ENCODE measurements around the gene PITPNM3. TPM values are rescaled to one million over a fixed set of nuclear protein-coding genes. Genes with fewer than 3 reads are reported as not detected.

PITPNM3 gene
- total RNA-seq, 1 donor from 2014 or later, result 15.6 TPM

- Histone ChIP-seq H3K9me3 (no peaks in the 10 kb centered on the region), H3K4me1 (no peaks in the 10 kb centered on the region), H3K4me3 (no peak overlapping the region), H3K36me3 (no peaks in the 10 kb centered on the region), H3K27ac (no peak overlapping the region), H3K27me3 (peaks cover 7% of the 10 kb centered on the region)
- DNase-seq, result peak; percentile 28
- intact Hi-C loops (cut with DNase I), result no loop called here
- ATAC-seq, result no peak
- TF ChIP-seq CTCF (IDR thresholded peaks at IDR 0.05), result no peak
Observed at GRCh38 chr17:6450926-6451832, 105.2 kb downstream of the PITPNM3 start.

- no peak for ATAC-seq
- H3K4me1 ChIP-seq, result no peaks in the 10 kb centered on the region
- no peak for DNase-seq
Observed at GRCh38 chr17:6449307-6449706, 107.0 kb downstream of the PITPNM3 start.

GRCh38 chr17:6448473-6448872, 107.9 kb downstream of the PITPNM3 start:
- ATAC-seq (no peak), DNase-seq (no peak)
- Histone ChIP-seq H3K4me1 (peaks cover 5% of the 10 kb centered on the region), H3K27ac (no peak overlapping the region), H3K36me3 (no peaks in the 10 kb centered on the region), H3K4me3 (no peak overlapping the region), H3K9me3 (no peaks in the 10 kb centered on the region), H3K27me3 (no peaks in the 10 kb centered on the region)
- intact Hi-C loops (cut with DNase I), result no loop called here
- no peak for TF ChIP-seq CTCF (IDR thresholded peaks at IDR 0.05)

More at GRCh38 chr17:6449307-6449706, 107.0 kb downstream of the PITPNM3 start:
- intact Hi-C loops (cut with DNase I), result no loop called here
- H3K9me3 ChIP-seq, result no peaks in the 10 kb centered on the region
- H3K27ac ChIP-seq, result no peak overlapping the region
- no peaks in the 10 kb centered on the region for H3K36me3 ChIP-seq
- TF ChIP-seq CTCF (IDR thresholded peaks at IDR 0.05), result no peak
- H3K27me3 ChIP-seq, result no peaks in the 10 kb centered on the region
- H3K4me3 ChIP-seq, result no peak overlapping the region

GRCh38 chr17:6446516-6447100, 109.7 kb downstream of the PITPNM3 start:
- peaks cover 2% of the 10 kb centered on the region for H3K27me3 ChIP-seq
- intact Hi-C loops (cut with DNase I), result no loop called here
- H3K4me1 ChIP-seq, result peaks cover 9% of the 10 kb centered on the region
- ATAC-seq, result no peak
- no peak overlapping the region for H3K27ac ChIP-seq
- no peak for TF ChIP-seq CTCF (IDR thresholded peaks at IDR 0.05)
- H3K4me3 ChIP-seq, result no peak overlapping the region
- H3K9me3 ChIP-seq, result no peaks in the 10 kb centered on the region
- H3K36me3 ChIP-seq, result no peaks in the 10 kb centered on the region
- no peak for DNase-seq

- intact Hi-C loops (cut with DNase I), result no loop called here
- no peaks in the 10 kb centered on the region for H3K36me3 ChIP-seq
- H3K4me1 ChIP-seq, result peaks cover 9% of the 10 kb centered on the region
- H3K27ac ChIP-seq, result no peak overlapping the region
- no peaks in the 10 kb centered on the region for H3K9me3 ChIP-seq
- TF ChIP-seq CTCF (IDR thresholded peaks at IDR 0.05), result no peak
- no peak for DNase-seq
- no peak for ATAC-seq
- peaks cover 15% of the 10 kb centered on the region for H3K27me3 ChIP-seq
- H3K4me3 ChIP-seq, result peak overlapping the region; percentile 66
Observed at GRCh38 chr17:6444571-6445335, 111.6 kb downstream of the PITPNM3 start.

All from upper lobe of right lung (tissue), 1 donor.